ENCODE results near the gene ELAVL1.
"Not testable (repeated sequence)": the region's sequence is repeated elsewhere in the genome, so short reads cannot be mapped to it uniquely, and the experiment has no call there.

Gene ELAVL1

DNA sequence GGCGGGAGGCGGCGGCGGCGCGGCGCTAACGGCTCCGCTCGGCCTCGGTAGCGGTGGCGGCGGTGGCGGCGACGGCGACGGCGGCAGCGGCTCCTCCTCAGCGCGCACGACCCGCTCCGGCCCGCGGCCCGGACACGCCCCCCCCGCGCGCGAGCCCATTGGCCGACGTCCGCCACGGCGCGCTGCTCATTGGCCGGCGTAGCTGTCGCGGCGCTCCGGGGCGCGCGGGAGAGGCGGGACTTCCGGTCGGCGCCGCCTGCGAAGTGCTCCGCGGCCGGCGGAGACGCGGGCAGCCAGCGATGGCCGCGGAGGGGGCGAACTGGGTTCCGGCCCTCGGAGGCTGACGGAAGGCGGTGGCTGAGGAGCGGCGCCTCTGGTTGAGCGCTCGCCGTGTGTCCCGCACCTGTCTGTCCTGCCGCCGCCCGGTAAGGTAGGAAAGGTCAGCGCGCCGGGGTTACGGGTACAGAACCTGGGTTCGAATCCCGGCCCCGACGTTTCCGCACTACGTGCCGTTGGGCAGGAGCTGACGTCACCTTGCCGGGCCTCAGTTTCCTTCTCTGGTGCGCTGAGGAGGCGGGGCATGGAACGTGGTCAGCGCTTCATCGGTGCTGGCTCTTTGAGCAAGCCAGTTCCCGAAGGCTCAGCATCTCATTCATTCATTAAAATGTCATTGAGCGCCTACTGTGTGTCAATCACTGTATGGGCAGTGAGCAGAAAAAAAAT lies at the start of gene ELAVL1:
TSS of gene ELAVL1 (minus strand) at position 108 of the 723 bp plus-strand sequence. CDS start 13,826 bp downstream, outside the sequence.
- DNase-seq: peak; percentile 16 to 91 (median 72)

DNA sequence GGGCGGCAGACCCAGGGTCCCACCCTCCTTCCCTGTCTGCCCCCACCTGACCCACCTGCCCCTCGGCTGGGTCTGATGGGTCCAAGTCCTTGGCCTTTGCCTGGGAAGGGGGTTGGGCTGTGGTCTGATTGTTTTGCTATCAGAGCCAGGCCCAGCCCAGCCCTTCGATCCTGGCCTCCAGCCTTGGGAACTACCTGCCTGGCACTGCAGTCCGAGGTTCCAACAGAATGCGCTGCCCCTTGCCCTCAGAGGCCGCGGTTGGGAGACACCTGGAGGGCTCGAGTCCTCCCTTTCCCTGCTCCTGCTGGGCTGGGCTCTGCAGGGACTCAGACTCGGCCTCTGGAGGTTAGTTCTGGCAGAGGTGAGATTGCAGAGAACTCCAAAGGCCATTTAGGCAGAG lies 48.7 kb upstream of the ELAVL1 start:
- DNase-seq: no peak

DNA sequence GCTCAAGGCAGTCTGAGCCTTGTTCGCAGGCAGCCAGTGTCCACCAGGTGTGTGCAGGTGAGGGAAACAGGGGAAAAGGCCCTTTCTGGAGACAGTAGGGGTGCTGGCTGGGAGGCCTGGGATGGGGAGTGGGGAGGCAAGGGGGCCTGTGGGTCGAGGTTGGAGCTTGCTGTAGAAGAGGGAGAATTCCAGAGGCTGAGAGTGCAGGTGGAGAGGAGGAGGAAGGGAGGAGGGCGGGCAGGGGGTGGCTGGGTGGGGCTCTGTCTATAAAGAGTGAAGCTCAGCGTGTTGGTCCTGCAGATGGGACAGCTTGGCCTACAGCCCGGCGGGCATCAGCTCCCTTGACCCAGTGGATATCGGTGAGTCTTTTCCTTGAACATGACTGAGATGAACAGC lies 47.0 kb upstream of the ELAVL1 start, which contains the start of gene CCL25:
TSS of gene CCL25 (plus strand) at position 297 of the 396 bp plus-strand sequence. CDS start 290 bp downstream, outside the sequence.
- no peak for DNase-seq

DNA sequence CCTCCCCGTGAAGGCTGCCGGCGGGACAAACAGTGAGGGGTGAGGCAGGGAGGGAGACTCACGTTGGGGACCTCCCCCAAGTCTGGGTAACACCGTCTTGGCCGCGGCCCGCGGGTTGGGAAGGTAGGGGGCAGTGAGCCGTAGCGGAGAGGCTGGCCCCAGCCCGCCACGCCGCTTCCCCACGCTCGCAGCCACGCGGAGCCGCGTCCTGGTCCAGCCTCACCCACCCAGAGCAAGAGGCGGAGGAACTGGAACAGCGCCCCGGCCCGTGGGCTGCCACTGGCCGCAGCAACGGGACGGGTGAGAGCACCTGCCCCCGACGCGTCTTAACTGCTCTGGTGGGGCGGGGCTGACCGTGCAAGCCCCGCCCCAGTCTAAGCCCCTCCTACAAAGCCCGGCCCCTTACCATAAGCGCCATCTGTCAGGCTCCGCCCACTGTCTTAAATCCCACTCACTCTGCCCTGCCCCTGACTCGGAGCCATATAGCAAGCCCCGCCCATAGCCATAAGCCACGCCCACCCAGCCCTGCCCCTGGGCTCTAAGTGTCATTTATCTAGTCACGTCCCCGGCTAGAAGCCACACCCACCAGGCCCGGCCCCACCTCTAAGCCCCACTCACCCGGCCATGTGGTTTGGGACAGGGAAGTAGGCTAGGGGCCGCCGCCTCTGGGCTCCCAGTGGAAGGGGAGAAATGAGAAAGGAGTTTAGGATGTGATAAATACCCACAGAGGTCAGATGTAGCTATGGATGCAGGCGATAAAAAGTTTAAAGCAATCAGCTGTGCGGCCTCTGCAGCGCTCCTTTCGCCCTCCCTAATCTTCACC lies 45.0 kb upstream of the ELAVL1 start:
- DNase-seq: peak in 10 of 14 donors; percentile 24 to 72 (median 48)

DNA sequence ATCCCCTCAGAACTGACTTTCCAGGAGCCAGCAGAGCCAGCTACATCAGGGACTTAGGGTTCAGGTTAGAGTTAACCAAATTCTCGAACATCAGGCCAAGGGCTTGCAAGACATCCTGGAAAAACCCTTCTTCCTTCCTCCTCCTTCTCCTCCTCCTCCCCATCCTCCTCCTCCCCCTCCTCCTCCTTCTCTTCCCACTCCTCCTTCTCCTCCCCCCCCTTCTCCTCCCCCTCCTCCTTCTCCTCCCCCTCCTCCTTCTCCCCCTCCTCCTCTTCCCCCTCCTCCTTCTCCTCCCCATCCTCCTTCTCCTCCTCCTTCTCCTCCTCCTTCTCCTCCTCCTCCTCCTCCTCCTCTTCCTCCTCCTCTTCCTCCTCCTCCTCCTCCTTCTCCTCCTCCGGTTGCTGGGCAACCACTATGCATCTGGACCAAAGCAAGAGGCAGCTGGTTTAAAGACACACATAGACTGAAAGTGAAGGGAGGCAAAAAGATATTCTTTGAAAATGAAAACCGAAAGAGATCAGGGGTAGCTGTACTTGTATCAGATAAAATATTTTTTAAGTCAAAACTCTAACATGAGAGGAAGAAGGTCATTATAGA lies 41.2 kb upstream of the ELAVL1 start:
- no peak for DNase-seq

DNA sequence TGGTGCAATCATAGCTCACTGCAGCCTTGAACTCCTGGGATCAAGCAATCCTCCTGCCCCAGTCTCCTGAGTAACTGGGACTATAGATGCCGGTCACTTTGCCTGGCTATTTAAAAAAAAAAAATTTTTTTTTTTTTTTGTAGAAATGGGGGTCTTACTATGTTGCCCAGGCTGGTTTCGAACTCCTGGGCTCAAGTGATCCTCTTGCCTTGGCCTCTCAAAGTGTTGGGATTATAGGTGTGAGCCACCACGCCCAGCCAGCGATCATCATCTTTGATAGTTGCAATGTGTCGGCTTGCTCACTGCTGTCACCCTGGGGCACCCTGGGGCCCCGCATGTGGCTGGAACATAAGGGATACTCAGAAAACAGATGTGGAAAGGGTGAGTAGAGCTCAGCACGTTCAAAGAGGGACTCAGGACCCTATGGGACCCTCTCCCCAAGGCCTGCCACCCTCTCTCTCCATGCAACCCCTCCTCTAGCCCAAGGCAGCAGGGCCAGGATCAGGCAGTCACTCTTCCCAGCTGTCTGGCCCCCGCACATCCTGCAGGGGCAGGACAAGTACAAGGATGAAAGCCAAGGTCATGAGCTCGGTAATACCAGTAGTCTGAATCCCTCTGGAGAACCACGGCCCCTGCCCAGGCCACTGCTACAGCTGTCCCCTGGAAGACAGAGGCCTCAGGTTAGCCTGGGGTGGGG lies 40.6 kb upstream of the ELAVL1 start:
- no peak for DNase-seq

DNA sequence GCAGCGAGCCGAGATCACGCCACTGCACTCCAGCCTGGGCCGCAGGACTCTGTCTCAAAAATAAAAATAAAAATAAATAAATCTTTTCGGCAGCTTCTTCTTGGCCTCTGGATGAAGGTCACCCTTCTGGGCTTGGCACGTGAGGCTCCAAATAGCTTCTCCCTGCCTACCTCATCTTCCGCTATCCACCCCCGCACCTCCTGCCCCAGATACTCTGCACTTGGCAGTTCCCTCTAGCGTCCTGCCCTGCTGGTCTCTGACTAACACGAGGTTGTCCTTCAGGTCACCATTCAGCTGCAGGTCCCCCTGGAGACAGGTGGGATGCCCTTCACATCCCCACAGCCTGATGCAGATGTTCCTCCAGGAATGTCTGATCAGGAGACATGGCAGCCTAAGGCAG lies 38.6 kb upstream of the ELAVL1 start:
- DNase-seq: no peak

- DNase-seq: no peak
Measured at GRCh38 chr19:8042900-8043299, 37.5 kb upstream of the ELAVL1 start.

- DNase-seq: no peak
Measured at GRCh38 chr19:8041531-8041931, 36.1 kb upstream of the ELAVL1 start.

DNA sequence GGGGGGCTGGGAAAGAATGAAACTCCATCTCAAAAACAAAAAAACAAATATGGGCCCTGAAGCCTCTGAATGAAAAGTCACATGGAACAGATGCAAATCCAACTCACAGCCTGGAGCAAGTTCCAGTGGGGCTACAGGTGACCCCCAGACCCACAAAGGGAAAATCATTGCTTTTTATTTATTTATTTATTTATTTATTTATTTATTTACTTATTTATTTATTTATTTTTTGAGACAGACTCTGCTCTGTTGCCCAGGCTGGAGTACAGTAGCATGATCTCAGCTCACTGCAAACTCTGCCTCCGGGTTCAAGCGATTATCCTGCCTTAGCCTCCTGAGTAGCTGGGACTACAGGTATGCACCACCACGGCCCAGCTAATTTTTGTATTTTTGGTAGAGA lies 33.8 kb upstream of the ELAVL1 start:
- no peak for DNase-seq

DNA sequence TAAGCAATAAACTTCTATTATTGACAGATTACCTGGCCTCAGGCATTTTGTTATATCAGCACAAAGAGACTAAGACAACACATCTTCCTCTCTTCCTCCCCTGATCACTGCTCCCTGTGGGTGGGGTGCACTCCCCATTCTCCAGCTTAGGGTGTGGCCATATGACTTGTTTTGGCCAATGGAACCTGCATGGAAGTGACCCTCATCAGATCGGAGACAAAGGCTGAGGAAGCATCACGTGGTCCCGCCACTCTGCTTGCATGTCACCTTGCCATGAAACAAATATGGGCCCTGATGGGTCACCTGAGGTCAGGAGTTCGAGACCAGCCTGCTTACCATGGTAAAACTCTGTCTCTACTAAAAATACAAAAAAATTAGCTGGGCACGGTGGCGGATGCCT lies 33.4 kb upstream of the ELAVL1 start:
- no peak for DNase-seq

DNA sequence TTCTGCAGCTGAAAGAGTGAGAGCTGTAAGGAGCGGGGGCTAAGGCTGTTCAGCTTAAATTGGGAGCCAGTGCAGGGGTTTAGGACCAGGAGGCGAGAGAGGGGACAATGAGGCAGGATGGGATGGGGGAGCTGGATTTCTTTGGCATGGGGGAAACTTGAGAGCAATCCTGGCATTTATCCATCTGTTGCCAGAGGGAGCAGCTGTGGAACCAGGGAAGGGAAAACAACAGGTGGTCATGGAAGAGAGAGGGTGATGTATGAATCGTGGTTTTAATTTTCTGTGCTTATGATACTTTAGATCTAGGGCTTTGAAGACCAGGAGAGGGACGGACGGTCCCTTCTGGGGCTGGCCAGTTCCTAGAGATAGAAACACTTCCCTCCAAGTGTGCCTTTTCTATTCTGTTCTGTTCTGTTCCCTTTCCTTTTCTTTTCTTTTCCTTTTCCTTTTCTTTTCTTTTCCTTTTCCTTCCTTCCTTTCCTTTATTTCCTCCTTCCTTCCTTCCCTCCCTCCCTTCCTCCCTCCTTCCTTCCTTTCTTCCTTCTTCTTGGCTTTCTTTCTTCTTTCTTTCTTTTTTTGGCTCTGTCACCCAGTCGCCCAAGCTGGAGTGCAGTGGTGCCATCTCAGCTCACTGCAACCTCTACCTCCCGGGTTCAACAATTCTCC lies 31.1 kb upstream of the ELAVL1 start:
- DNase-seq: no peak

GRCh38 chr19:8034178-8034525 lies 28.7 kb upstream of the ELAVL1 start:
- no peak for DNase-seq

DNA sequence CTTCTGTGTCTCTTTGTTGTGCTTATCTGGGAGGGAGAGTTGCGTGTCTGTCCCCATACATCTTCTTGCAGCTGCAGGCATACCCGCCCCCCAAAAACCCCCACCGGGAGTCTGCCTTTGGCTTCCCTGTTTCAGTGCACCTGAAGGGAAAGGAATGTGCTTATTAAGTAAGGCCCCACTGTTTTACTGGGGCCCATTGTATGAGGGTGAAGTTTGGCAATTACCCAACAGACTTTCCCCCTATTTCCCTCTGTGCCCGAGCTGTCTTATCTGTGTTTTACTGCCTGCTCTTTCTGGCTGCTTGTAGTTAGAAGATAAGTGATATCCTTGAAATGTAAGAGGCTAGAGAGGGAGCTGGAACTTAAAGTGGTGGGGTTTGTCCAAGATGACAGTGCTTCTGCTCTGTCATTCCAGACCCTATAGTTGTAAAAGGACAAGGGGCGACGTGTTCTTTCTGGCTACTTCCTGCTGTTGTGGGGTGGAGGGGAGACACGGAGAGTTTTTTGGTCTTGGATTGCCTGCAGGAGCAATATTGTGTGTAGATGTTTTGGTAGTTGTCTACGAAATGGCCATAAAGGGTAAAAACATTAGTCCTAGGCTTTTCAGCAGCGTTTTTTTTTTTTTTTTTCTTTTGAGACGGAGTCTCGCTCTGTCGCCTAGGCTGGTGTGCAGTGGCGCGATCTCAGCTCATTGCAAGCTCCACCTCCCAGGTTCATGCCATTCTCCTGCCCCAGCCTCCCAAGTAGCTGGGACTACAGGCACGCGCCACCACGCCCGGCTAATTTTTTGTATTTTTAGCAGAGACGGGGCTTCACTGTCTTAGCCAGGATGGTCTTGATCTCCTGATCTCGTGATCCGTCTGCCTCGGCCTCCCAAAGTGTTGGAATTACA lies 28.1 kb upstream of the ELAVL1 start:
- not testable (repeated sequence) for DNase-seq

- peak in 2 of 14 donors; percentile 0 to 22 for DNase-seq
Measured at GRCh38 chr19:8030960-8031359, 25.5 kb upstream of the ELAVL1 start.

- DNase-seq: no peak
Measured at GRCh38 chr19:8028951-8029491, 23.6 kb upstream of the ELAVL1 start.

DNA sequence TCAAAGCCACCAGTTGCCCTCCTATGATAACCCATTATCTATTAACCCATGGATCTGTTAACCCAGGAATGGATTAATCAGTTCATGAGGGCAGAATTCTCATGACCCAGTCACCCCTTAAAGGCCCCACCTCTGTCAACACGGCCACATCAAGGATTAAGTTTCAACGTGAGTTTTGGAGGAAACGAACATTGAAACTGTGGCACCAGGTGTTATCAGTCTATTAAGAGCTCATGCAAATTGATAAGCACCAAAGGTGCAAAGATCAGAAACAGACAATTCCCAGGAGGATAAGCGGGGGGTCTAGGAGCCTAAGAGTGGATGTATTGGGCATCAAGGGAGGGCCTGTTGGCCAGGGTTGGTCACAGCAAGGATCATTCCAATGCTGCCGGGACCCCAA lies 19.9 kb upstream of the ELAVL1 start:
- DNase-seq: no peak

- DNase-seq: not testable (repeated sequence)
Measured at GRCh38 chr19:8024256-8024655, 18.8 kb upstream of the ELAVL1 start.

DNA sequence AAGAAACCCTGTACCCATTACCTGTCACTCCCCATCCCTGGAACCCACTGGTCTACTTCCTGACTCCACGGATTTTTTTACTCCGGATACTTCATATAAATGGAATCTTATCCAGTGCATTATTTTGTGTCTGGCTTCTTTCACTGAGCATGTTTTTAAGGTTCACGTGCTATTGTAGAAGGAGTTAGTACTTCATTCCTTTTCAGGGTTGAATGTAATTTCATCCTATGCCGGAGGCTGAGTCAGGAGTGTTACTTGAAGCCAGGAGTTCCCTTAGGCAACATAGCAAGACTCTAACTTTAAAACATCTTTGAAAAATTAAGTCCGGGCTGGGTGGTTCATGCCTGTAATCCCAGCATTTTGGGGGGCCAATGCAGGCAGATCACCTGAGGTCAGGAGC lies 17.9 kb upstream of the ELAVL1 start:
- no peak for DNase-seq

GRCh38 chr19:8022275-8022674 lies 16.8 kb upstream of the ELAVL1 start:
- DNase-seq: no peak

DNA sequence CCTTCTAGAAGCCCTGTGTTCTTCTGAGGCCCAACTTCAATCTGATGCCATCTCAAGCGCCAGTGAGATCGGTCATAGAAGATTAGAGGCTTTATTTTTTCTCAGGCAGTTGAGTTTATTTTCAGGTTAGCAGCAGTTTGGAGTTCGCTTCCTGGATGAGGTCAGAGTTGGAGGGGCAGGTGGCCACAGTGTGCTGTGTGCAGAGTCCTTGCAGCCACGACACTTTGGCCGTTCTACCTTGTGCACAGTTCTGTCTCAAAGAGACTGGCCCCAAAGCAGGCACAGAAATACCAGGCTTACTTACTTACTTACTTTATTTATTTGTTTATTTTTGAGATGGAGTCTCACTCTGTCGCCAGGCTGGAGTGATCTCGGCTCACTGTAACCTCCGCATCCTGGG lies 15.9 kb upstream of the ELAVL1 start:
- no peak for DNase-seq
